Activated T-cell treated with anti-CD3 and anti-CD28 coated beads, Interleukin-2, amount 50 U/mL, for 24 hours (primary cell): Measurements from ENCODE around the gene NCS1.
"Not testable (repeated sequence)": the region's sequence is repeated elsewhere in the genome, so short reads cannot be mapped to it uniquely, and the experiment has no call there.

Source experiments
- DNase-seq: peaks from one replicate; pipeline ENCODE4 v3.0.0-alpha.2; 2020
- H3K27ac Mint-ChIP-seq: 2 replicates; pipeline ENCODE4 v1.8.0; 2020; ENCODE audit warnings: mild to moderate bottlenecking, mixed read lengths
- H3K27me3 Mint-ChIP-seq: 2 replicates; pipeline ENCODE4 v1.8.0; 2020; ENCODE audit warnings: mixed read lengths
- H3K36me3 Mint-ChIP-seq: 2 replicates; pipeline ENCODE4 v1.8.0; 2020; ENCODE audit warnings: low read depth, mixed read lengths
- H3K4me1 Mint-ChIP-seq: 2 replicates; pipeline ENCODE4 v1.8.0; 2020; ENCODE audit warnings: low read depth, mixed read lengths
- H3K4me3 Mint-ChIP-seq: 2 replicates; pipeline ENCODE4 v1.8.0; 2020; ENCODE audit warnings: mild to moderate bottlenecking, moderate library complexity, mixed read lengths
- H3K9me3 Mint-ChIP-seq: 2 replicates; pipeline ENCODE4 v1.8.0; 2020; ENCODE audit warnings: mixed read lengths

NCS1 gene

DNA sequence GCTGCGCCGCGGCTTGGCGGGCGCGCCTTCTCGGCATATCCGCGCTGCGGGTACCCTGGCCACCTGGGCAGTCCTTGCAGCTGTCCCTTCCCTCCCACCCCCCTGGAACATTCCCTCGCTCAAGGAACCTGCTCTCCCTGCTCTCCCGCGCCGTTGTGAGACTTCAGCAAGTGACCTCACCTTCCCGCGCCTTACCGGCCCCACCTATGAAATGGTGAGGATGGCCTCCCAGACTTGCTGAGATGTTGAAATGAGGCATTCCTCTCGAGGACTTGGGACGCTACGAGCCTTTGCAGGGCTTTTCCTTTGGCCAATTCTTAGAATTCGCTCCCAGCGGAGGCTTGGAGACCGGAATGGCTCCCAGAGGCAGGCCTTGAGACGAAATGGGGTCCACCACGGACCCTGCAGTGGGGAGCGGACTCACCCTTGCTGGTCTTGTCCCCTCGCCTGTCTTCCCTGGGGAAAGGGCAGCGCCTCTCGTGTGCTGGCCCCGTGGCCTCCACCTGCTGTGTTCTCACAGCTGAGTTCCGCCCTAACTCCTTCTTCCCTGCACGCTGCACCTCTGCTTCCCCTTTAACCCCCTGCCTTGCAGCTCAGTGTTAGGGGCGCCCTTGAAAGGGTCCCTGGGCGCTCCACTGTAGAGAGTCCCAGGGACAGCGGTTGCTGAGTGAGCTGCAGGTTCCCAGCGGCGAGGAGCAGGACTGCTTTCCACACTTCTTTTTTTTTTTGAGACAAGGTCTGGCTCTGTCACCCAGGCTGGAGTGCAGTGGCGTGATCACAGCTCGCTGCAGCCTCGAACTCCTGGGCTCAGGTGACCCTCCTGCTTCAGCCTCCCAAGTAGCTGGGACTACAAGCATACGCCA, 94.3 kb downstream of the NCS1 start:
- Mint-ChIP-seq H3K4me1 (peaks cover 3% of the 10 kb centered on the region), H3K27ac (no peak overlapping the region), H3K4me3 (no peak overlapping the region), H3K36me3 (no peaks in the 10 kb centered on the region), H3K9me3 (no peaks in the 10 kb centered on the region), H3K27me3 (peaks cover 87% of the 10 kb centered on the region)
- no peak for DNase-seq

DNA sequence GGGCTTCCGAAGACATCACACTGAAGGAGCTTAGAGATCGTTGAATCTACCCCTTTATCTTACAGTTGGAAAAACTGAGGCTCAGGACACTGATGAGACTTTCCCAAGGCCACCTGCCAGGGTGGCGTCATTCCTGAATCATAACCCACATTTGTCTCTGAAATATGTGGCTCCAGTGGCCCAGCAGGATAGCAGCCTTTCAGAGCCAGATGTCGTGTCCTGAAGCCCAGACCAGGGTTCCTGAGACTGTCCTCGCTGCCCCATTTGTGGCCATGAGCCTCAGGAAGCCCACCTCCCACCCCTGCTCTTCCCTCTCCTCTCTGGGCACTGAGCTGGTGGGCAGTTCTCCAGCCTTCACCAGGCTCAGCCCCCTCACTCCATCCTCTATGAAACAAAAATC, 95.7 kb downstream of the NCS1 start:
- H3K4me1 Mint-ChIP-seq = peaks cover 3% of the 10 kb centered on the region
- no peak overlapping the region for H3K4me3 Mint-ChIP-seq
- peaks cover 76% of the 10 kb centered on the region for H3K27me3 Mint-ChIP-seq
- no peak for DNase-seq
- H3K9me3 Mint-ChIP-seq = no peaks in the 10 kb centered on the region
- no peaks in the 10 kb centered on the region for H3K36me3 Mint-ChIP-seq
- no peak overlapping the region for H3K27ac Mint-ChIP-seq

DNA sequence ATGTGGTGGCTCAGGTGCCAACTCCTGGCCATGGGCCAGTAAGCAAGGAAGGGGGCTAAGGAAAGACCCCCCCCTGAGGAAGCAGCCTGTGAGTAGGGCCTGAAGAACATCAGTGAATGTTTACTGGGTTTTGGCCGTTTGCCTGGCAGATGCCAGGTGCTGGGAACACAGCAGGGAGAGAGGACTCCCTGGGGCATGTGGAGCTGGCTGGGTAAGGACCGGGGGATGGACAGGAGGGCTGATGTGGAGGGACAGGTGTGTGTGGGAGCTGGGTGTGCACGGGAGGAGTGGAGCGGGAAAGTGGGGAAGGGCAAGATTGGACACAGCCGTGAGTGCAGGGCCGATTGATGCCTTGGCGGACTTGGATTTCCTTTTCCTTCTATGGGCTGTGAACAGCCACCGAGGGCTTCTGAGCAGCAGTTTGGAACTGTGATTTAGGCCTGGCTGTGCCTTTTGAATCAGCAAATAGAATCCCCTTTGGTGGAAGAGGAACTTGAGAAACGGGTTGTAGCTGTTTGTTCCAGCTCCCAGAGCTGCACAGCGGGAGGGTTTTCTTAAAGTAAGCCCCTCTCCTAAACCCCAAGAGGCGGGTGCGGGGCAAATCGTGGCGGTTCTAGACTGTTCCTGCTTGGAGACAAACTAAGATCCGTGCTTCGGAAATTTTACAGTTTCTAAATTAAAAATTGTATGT, 96.5 kb downstream of the NCS1 start:
- no peak for DNase-seq
- no peak overlapping the region for H3K4me3 Mint-ChIP-seq
- peaks cover 69% of the 10 kb centered on the region for H3K27me3 Mint-ChIP-seq
- H3K4me1 Mint-ChIP-seq = peaks cover 3% of the 10 kb centered on the region
- H3K9me3 Mint-ChIP-seq = no peaks in the 10 kb centered on the region
- no peak overlapping the region for H3K27ac Mint-ChIP-seq
- H3K36me3 Mint-ChIP-seq = no peaks in the 10 kb centered on the region

DNA sequence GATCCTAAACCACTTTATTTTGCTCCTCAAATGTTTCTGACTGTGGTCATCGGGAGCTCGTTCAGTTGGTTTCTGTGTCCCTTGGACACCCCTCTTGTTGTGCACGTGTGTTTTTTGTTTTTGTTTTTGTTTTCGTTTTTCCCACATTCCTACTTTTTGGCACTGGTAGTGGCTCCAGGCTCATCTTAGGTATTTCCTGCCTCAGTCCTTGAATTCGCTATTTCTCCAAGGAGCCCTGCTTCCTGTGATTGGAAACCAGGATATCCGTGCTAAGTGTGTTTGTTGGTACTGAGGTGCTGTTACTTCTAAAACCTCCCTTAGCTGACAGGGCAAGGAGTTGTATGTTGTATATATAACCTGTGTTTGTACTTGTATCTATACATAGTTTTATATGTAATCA, 99.3 kb downstream of the NCS1 start:
- H3K27me3 Mint-ChIP-seq = peaks cover 51% of the 10 kb centered on the region
- no peaks in the 10 kb centered on the region for H3K36me3 Mint-ChIP-seq
- no peak overlapping the region for H3K4me3 Mint-ChIP-seq

DNA sequence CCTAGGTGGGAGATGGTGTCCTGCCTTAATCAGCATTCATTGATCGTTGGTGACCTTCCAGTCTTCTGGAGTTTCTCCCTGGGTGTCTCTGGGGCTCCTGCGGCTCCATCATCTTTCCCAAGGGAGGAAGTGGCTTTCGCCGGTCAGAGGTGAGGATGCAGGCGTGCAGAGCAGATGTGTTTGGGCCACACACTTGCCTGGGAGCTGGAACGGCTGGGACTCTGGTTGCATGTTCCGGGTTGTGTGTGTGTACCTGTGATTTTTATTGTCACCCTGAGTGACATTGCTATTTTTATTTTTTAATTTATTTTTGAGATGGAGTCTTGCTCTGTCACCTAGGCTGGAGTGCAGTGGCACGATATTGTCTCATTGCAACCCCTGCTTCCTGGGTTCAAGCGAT, 103.0 kb downstream of the NCS1 start:
- no peaks in the 10 kb centered on the region for H3K9me3 Mint-ChIP-seq
- H3K4me3 Mint-ChIP-seq = no peak overlapping the region
- H3K36me3 Mint-ChIP-seq = no peaks in the 10 kb centered on the region
- no peak overlapping the region for H3K27ac Mint-ChIP-seq
- H3K27me3 Mint-ChIP-seq = peaks cover 22% of the 10 kb centered on the region
- DNase-seq = no peak
- H3K4me1 Mint-ChIP-seq = no peaks in the 10 kb centered on the region

More for the DNA sequence above, 99.3 kb downstream of the NCS1 start:
- Mint-ChIP-seq H3K4me1 (no peaks in the 10 kb centered on the region), H3K9me3 (no peaks in the 10 kb centered on the region), H3K27ac (no peak overlapping the region)
- no peak for DNase-seq

DNA sequence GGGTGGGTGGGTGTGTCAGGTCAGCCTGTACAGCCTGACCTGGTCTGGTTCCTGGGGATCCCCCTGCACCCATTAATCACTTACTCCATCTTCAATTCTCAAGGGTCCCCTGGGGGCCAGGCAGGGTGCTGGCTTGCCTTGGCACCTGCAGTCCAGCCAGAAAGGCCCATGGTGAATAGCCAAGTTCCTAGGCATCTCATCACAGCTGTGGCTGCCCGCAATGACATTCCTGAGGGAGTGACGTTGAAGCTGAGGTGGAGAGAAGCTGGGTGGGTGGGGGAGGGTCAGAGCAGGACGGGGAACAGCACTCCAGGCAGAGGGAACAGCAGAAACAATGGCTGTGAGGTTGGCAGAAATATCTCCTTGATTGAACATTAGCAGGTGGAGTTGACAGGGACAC, 103.9 kb downstream of the NCS1 start:
- Mint-ChIP-seq H3K9me3 (no peaks in the 10 kb centered on the region), H3K4me1 (no peaks in the 10 kb centered on the region), H3K27me3 (peaks cover 17% of the 10 kb centered on the region), H3K27ac (no peak overlapping the region), H3K4me3 (no peak overlapping the region), H3K36me3 (no peaks in the 10 kb centered on the region)
- no peak for DNase-seq

DNA sequence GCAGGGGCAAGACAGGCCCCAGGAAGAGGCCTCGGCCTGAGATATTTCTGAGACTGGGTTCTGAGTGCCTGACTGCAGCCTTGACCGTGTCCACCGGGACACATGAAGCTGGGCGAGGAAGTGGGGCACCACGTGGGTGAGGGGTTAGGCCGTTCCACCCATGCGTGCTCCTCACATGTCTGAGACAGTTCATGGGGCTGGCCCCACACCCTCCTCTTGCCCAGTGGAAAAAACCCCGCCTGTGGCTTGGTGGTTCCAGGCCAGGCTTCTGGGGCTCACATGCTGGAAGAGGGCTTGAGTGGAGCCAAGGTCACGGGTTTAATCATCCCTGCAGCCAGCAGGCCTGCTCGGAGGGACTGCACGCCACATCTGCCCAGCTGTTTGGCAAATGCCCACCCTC, 104.8 kb downstream of the NCS1 start:
- DNase-seq = no peak
- Mint-ChIP-seq H3K4me1 (no peaks in the 10 kb centered on the region), H3K4me3 (no peak overlapping the region), H3K27ac (no peak overlapping the region), H3K36me3 (no peaks in the 10 kb centered on the region), H3K27me3 (peaks cover 15% of the 10 kb centered on the region), H3K9me3 (no peaks in the 10 kb centered on the region)

DNA sequence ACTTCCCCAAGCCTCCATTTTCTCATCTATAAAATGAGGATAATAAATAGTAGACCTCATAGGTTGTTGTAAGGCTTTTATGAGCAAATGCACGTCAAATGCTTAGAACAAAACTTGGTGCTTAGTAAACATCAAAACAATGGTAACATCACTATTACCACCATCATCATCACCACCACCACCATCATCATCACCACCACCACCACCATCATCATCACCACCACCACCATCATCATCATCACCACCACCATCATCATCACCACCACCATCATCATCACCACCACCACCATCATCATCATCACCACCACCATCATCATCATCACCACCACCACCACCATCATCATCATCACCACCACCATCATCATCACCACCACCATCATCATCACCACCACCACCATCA, 105.3 kb downstream of the NCS1 start:
- not testable (repeated sequence) for H3K9me3 Mint-ChIP-seq, H3K27ac Mint-ChIP-seq, H3K4me1 Mint-ChIP-seq, DNase-seq, H3K36me3 Mint-ChIP-seq, H3K4me3 Mint-ChIP-seq
- H3K27me3 Mint-ChIP-seq = peaks cover 20% of the 10 kb centered on the region

DNA sequence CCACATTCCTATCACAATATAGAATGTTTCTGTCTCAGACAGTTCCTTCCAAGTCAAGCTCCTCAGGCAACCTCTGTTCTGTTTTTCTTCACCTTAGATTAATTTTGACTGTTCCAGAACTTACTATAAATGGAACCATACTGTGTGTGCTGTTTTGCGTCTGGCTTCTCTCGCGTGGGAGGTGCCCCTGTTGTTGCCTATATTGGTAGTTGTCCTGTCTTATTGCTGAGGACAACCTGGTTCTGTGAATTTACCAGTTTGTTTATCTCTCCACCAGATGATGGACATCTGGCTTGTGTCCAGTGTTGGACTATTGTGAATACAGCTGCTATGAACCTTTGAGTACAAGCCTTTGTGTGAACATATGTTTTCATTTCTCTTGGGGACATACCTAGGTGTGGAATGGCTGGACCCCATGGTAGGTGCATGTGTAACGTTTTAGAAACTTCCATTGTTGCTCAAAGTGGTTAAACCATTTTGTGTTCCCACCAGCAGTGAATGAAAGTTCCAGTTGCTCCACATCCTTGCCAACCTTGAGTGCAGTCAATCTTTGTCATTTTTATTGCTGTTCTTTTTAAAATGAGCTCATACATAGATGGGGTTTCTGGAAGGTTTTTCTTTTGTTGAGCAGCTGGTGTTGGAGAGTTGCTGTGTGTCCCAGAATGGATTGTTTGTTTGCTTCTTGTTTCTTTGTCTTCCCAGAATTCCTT, 111.5 kb downstream of the NCS1 start:
- Mint-ChIP-seq H3K27ac (no peak overlapping the region), H3K27me3 (peaks cover 55% of the 10 kb centered on the region), H3K4me3 (no peak overlapping the region), H3K9me3 (no peaks in the 10 kb centered on the region), H3K36me3 (no peaks in the 10 kb centered on the region), H3K4me1 (no peaks in the 10 kb centered on the region)
- no peak for DNase-seq

DNA sequence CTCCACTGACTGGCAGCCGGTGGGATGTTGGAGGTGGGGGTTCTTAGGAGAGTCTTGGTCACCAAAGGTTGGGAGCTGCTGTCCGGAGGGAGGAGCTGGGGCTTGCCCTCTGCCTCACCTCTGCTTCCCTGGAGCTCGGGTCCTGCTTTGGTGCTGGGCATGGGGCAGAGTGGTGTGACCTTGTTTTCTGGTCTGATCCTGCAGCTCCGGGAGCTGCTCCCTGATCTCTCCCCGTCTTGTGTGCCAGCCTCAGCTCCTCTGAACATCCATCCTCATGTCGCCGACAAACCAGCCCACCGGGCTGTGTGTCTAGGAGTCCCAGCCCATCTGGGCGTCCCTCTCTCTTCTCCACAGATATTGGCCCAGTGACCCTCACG, 112.0 kb downstream of the NCS1 start:
- Mint-ChIP-seq H3K4me1 (no peaks in the 10 kb centered on the region), H3K36me3 (no peaks in the 10 kb centered on the region), H3K27ac (no peak overlapping the region), H3K27me3 (peaks cover 59% of the 10 kb centered on the region), H3K9me3 (no peaks in the 10 kb centered on the region), H3K4me3 (no peak overlapping the region)
- no peak for DNase-seq

DNA sequence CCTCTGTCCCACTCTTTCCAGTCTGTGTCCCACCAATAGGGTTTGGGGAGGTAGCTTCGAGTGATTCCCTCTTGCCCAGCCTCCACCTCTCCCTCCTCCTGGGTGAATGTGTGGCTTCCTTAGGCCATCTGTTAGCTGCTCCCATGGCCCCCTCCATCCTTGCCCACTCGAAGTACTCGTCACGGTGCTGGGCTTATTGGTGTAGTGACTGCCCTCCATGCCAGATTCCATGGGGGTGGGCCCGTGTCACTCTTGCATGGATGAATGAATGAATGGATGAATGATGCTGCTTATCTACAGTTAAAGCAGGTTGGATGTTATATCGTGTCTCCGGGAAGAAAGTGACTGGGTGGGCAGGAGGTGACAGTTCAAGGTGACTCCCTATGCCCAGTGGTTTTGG, 112.5 kb downstream of the NCS1 start:
- Mint-ChIP-seq H3K36me3 (no peaks in the 10 kb centered on the region), H3K9me3 (no peaks in the 10 kb centered on the region), H3K4me1 (no peaks in the 10 kb centered on the region), H3K27ac (no peak overlapping the region), H3K4me3 (no peak overlapping the region), H3K27me3 (peaks cover 62% of the 10 kb centered on the region)
- no peak for DNase-seq

DNA sequence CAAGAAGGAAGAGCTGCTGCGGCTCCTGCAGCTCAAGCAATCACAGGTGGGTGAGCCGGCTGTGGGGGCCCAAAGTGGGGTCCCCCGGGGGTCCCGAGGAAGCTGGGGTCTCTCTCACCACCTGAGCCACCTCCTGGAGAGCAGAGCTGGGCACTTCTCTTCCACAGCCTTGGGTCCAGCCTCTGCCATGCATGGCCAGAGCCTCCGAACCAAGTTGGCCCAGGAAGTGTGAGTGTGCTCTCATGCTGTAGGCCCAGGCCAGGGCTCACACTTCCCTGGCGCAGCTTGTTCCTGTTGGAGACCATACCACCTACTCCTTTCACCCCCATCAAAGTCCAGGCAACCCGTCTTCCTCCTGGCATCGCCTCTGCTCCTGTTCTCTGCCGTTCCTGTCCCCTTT, 113.1 kb downstream of the NCS1 start:
- Mint-ChIP-seq H3K36me3 (no peaks in the 10 kb centered on the region), H3K27ac (no peak overlapping the region), H3K4me3 (no peak overlapping the region), H3K27me3 (peaks cover 66% of the 10 kb centered on the region), H3K4me1 (no peaks in the 10 kb centered on the region), H3K9me3 (no peaks in the 10 kb centered on the region)
- DNase-seq = no peak

DNA sequence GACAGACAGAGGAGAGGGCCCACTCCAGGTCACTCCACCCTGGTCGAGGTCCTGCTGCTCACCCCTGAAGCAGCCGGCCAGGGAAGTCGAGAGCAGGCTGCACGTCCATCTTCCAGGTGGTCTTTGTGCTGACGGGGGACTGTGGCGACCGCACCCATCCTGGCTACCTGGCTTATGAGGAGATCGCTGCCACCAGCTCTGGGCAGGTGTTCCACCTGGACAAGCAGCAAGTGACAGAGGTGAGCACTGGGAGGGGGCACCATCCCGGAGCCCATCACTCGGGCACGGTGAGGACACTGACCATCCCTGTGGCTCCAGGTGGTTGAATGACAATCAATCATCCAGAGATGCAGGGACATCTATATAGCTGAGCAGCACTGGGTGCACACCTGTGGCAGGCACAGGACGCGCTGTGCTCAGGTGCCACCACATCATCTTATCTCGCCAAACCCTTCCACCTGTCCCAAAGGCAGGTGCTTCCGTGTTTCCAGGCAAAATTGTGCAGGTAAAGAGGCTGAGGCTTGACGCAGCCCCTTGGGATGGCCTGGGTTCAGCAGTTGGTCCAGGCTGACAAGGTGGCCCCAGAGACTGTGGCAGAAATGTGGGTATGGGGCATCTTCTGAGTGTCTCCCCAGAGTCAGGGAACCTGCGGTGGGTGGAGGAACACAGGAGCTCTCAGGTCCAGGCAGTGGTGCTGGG, 114.0 kb downstream of the NCS1 start:
- no peak overlapping the region for H3K4me3 Mint-ChIP-seq
- H3K9me3 Mint-ChIP-seq = no peaks in the 10 kb centered on the region
- H3K36me3 Mint-ChIP-seq = no peaks in the 10 kb centered on the region
- peaks cover 65% of the 10 kb centered on the region for H3K27me3 Mint-ChIP-seq
- no peak overlapping the region for H3K27ac Mint-ChIP-seq
- no peaks in the 10 kb centered on the region for H3K4me1 Mint-ChIP-seq
- no peak for DNase-seq
